SK-N-SH (cell line): Measurements from ENCODE around the gene DIRAS1. TPM values are rescaled to one million over a fixed set of nuclear protein-coding genes. Genes with fewer than 3 reads are reported as not detected.

Source experiments
- CTCF ChIA-PET: fragments of 300-600, 350-600 bp; formaldehyde crosslinking; extraction: SDS; loops from one replicate; lab custom pipeline; 2021; lab: Yijun Ruan, JAX
- POLR2A ChIA-PET: fragments of 350-600 bp; sonication (Branson Sonifier 250); formaldehyde crosslinking; extraction: SDS; loops from one replicate; lab custom pipeline; 2020; ENCODE audit warnings: antibody characterized with exemption, inconsistent platforms; lab: Yijun Ruan, JAX
- DNase-seq: peaks from one replicate; pipeline ENCODE4 v3.0.0; 2012
- H2AFZ ChIP-seq: fragments of 200-600 bp; sonication (generic); 2 replicates; pipeline ENCODE4 v1.8.1; 2016; ENCODE audit warnings: antibody characterized with exemption, mild to moderate bottlenecking, low read depth
- H3F3A ChIP-seq: fragments of 200-600 bp; sonication (generic); replicated peaks from 2 replicates; pipeline ENCODE3; 2016; ENCODE audit warnings: antibody characterized with exemption, mild to moderate bottlenecking; ENCODE audit not compliant: insufficient read depth
- H3K27ac ChIP-seq, 2 experiments: fragments of 200-500 bp in 1 of 2; fragments of 200-600 bp in 1 of 2; sonication (Bioruptor generic) in 1 of 2; sonication (generic), shearing (Covaris generic) in 1 of 2; 2 replicates each; pipeline versions ENCODE4 v1.5.1 to v1.6.1; 2014 to 2016; ENCODE audit warnings: low read depth in 2 of 2, inconsistent platforms in 1 of 2, low read length in 1 of 2, mild to moderate bottlenecking in 1 of 2, mixed read lengths in 1 of 2
- H3K27me3 ChIP-seq: fragments of 200-600 bp; sonication (generic), shearing (Covaris generic); 2 replicates; pipeline ENCODE4 v1.6.1; 2016; ENCODE audit warnings: mixed run types; ENCODE audit not compliant: insufficient read depth
- H3K36me3 ChIP-seq, 2 experiments: fragments of 200-500 bp in 1 of 2; fragments of 200-600 bp in 1 of 2; sonication (Bioruptor generic) in 1 of 2; sonication (generic) in 1 of 2; replicated peaks in 1 of 2; 2 replicates each; pipeline versions ENCODE3 to v1.5.1; 2014 to 2016; ENCODE audit warnings: low read length in 1 of 2, mild to moderate bottlenecking in 1 of 2; ENCODE audit not compliant: insufficient read depth in 2 of 2, control insufficient read depth in 1 of 2
- H3K4me1 ChIP-seq, 2 experiments: fragments of 200-500 bp in 1 of 2; fragments of 200-600 bp in 1 of 2; sonication (Bioruptor generic) in 1 of 2; sonication (generic), shearing (Covaris generic) in 1 of 2; 2 replicates each; pipeline versions ENCODE4 v1.5.1 to v1.6.1; 2014 to 2016; ENCODE audit warnings: low read depth in 1 of 2, low read length in 1 of 2, mixed run types in 1 of 2; ENCODE audit not compliant: insufficient read depth in 2 of 2, control insufficient read depth in 1 of 2
- H3K4me2 ChIP-seq: fragments of 200-600 bp; sonication (generic), shearing (Covaris generic); 2 replicates; pipeline ENCODE4 v1.6.1; 2017; ENCODE audit warnings: mixed run types
- H3K4me3 ChIP-seq, 2 experiments: fragments of 200-500 bp in 1 of 2; fragments of 200-600 bp in 1 of 2; sonication (Bioruptor generic) in 1 of 2; sonication (generic), shearing (Covaris generic) in 1 of 2; 2 replicates each; pipeline versions ENCODE4 v1.5.1 to v1.8.1; 2014 to 2016; ENCODE audit warnings: low read depth in 2 of 2, inconsistent platforms in 1 of 2, low read length in 1 of 2, mild to moderate bottlenecking in 1 of 2, mixed read lengths in 1 of 2, moderate library complexity in 1 of 2
- H3K79me2 ChIP-seq: fragments of 200-600 bp; sonication (generic); 2 replicates; pipeline ENCODE4 v1.8.1; 2017; ENCODE audit warnings: mild to moderate bottlenecking; ENCODE audit not compliant: insufficient read depth
- H3K9ac ChIP-seq: fragments of 200-600 bp; sonication (generic); 2 replicates; pipeline ENCODE4 v1.6.1; 2017; ENCODE audit warnings: mixed run types
- H3K9me2 ChIP-seq: fragments of 200-600 bp; sonication (generic); 2 replicates; pipeline ENCODE4 v1.6.1; 2017; ENCODE audit warnings: mixed run types
- H3K9me3 ChIP-seq: fragments of 200-600 bp; sonication (generic); 2 replicates; pipeline ENCODE4 v1.6.1; 2017; ENCODE audit warnings: mixed run types, mild to moderate bottlenecking, moderate library complexity
- H4K20me1 ChIP-seq: fragments of 200-600 bp; sonication (generic); 2 replicates; pipeline ENCODE4 v1.6.1; 2017; ENCODE audit warnings: mild to moderate bottlenecking, mixed run types; ENCODE audit not compliant: insufficient read depth
- CHD2 ChIP-seq: fragments of 150-350 bp; IDR thresholded peaks from 2 replicates; pipeline ENCODE4 v1.6.1; 2018; ENCODE audit warnings: low read length; ENCODE audit not compliant: partially characterized antibody
- ELF1 ChIP-seq: IDR thresholded peaks from 2 replicates; pipeline ENCODE4 v1.4.0; 2012
- GABPA ChIP-seq: IDR thresholded peaks from 2 replicates; pipeline ENCODE4 v1.4.0; 2012; ENCODE audit warnings: low read depth, mild to moderate bottlenecking
- MXI1 ChIP-seq: IDR thresholded peaks from 2 replicates; pipeline ENCODE4 v1.6.1; 2012; ENCODE audit warnings: mild to moderate bottlenecking, low read depth, low read length, improper control_type of control experiment
- RAD21 ChIP-seq: IDR thresholded peaks from 2 replicates; pipeline ENCODE4 v1.6.1; 2012; ENCODE audit warnings: mild to moderate bottlenecking, low read length
- RFX5 ChIP-seq: IDR thresholded peaks from 2 replicates; pipeline ENCODE4 v1.6.1; 2012; ENCODE audit warnings: mild to moderate bottlenecking, improper control_type of control experiment, low read length
- TEAD4 ChIP-seq: IDR thresholded peaks from 2 replicates; pipeline ENCODE4 v1.4.0; 2012; ENCODE audit warnings: mild to moderate bottlenecking, borderline replicate concordance; ENCODE audit not compliant: insufficient read depth
- WGBS: methylation state at CpG from one replicate; pipeline ENCODE4 v1.1.6; 2017; ENCODE audit warnings: low lambda C conversion rate; 5-methylcytosine and 5-hydroxymethylcytosine counted together
- polyA plus RNA-seq, 3 experiments: library from polyadenylated mRNA; depleted of rRNA; stranded (reverse); fragments of >200 nt; gene quantifications; 2 replicates each; pipeline ENCODE4 v1.2.3, GENCODE V29; 2012
- TF ChIP-seq, protein P1 (sequence below): fragments of 150-350 bp; IDR thresholded peaks from 2 replicates; pipeline ENCODE4 v1.6.1; 2016; ENCODE audit warnings: mild to moderate bottlenecking, low read depth, low read length
- TF ChIP-seq, protein P2 (sequence below): IDR thresholded peaks from 2 replicates; pipeline ENCODE4; 2012
- TF ChIP-seq, protein P3 (sequence below): fragments of 150-350 bp; IDR thresholded peaks from 2 replicates; pipeline ENCODE4 v1.6.1; 2017; ENCODE audit warnings: antibody characterized with exemption, low read length, low read depth, borderline replicate concordance
- TF ChIP-seq, protein P4 (sequence below): fragments of 200-600 bp; sonication (generic); IDR thresholded peaks from 2 replicates; pipeline ENCODE4 v1.6.1; 2017; ENCODE audit warnings: antibody characterized with exemption, mild to moderate bottlenecking, moderate library complexity

Gene DIRAS1
- polyA plus RNA-seq, 1 of the 3 experiments (the other 2 are of a cell fraction): 9.0 TPM

DNA sequence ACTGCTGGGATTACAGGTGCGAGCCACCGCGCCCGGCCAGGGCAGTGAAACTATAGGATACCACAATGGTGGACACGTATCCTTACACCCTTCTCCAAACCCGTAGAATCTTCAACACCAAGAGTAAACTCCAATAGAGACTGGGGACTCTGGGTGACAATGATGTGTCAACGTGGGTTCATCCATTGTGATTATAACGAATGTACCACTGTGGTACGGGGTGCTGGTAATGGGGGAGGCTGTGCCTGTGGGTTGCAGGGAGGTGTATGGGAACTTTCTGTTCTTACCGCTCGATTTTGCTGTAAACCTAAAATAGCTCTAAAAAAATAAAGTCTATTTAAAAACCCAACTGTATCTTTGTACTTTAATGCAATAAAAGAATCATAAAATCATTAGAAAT is 30.3 kb downstream of the DIRAS1 start:
- no peaks in the 10 kb centered on the region for H3K9me3 ChIP-seq
- H3K27me3 ChIP-seq: no peaks in the 10 kb centered on the region
- H3F3A ChIP-seq: no peaks in the 10 kb centered on the region
- no peaks in the 10 kb centered on the region for H3K9me2 ChIP-seq
- no peaks in the 10 kb centered on the region for H3K79me2 ChIP-seq
- no peaks in the 10 kb centered on the region; a peak in 1 of 4 replicates for H3K4me1 ChIP-seq
- no peak overlapping the region for H3K9ac ChIP-seq
- ChIA-PET CTCF (interaction anchor here (1.2 kb wide), 1 partner anchor 58 kb away, joined by 4 read pairs; no protein-coding TSS in a partner anchor), POLR2A (no interaction called here)
- TF ChIP-seq ELF1 (no peak), GABPA (no peak), RAD21 (no peak)
- TF ChIP-seq, protein P1, sequence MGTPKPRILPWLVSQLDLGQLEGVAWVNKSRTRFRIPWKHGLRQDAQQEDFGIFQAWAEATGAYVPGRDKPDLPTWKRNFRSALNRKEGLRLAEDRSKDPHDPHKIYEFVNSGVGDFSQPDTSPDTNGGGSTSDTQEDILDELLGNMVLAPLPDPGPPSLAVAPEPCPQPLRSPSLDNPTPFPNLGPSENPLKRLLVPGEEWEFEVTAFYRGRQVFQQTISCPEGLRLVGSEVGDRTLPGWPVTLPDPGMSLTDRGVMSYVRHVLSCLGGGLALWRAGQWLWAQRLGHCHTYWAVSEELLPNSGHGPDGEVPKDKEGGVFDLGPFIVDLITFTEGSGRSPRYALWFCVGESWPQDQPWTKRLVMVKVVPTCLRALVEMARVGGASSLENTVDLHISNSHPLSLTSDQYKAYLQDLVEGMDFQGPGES: no peak
- TF ChIP-seq, protein P2, sequence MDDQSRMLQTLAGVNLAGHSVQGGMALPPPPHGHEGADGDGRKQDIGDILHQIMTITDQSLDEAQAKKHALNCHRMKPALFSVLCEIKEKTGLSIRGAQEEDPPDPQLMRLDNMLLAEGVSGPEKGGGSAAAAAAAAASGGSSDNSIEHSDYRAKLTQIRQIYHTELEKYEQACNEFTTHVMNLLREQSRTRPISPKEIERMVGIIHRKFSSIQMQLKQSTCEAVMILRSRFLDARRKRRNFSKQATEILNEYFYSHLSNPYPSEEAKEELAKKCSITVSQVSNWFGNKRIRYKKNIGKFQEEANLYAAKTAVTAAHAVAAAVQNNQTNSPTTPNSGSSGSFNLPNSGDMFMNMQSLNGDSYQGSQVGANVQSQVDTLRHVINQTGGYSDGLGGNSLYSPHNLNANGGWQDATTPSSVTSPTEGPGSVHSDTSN: no peak
- TF ChIP-seq, protein P3, sequence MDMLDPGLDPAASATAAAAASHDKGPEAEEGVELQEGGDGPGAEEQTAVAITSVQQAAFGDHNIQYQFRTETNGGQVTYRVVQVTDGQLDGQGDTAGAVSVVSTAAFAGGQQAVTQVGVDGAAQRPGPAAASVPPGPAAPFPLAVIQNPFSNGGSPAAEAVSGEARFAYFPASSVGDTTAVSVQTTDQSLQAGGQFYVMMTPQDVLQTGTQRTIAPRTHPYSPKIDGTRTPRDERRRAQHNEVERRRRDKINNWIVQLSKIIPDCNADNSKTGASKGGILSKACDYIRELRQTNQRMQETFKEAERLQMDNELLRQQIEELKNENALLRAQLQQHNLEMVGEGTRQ: no peak
- H3K4me3 ChIP-seq: no peak overlapping the region
- DNase-seq: no peak
- H2AFZ ChIP-seq: no peak overlapping the region
- H4K20me1 ChIP-seq: no peaks in the 10 kb centered on the region
- H3K4me2 ChIP-seq: no peak overlapping the region
- no peaks in the 10 kb centered on the region for H3K36me3 ChIP-seq
- no peak overlapping the region for H3K27ac ChIP-seq
- WGBS: 84% methylated on average over 11 of the region's 11 CpGs

DNA sequence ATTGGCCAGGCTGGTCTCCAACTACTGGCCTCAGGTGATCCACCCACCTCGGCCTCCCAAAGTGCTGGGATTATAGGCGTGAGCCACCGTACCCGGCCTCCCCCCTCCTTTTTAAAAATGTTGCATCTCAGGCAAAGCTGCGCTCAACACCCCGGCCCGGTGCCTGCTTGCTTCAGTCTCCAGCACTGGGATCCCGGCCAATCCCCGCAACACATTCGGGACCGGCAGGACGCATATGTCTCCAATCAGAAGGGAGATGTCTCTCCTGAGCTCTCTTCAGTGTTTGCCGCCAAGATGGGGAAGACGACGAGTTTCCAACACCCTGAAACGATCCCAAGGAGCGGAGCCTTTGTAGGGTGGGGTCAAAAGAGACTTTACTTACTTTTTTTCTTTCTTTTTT is 34.8 kb downstream of the DIRAS1 start:
- Histone ChIP-seq H3K79me2 (no peaks in the 10 kb centered on the region), H4K20me1 (no peaks in the 10 kb centered on the region), H3K27ac (no peak overlapping the region), H3K9me3 (no peaks in the 10 kb centered on the region), H2AFZ (no peak overlapping the region), H3K9ac (no peak overlapping the region), H3K9me2 (no peaks in the 10 kb centered on the region), H3K4me2 (no peak overlapping the region), H3K36me3 (no peaks in the 10 kb centered on the region), H3F3A (no peaks in the 10 kb centered on the region), H3K4me3 (no peak overlapping the region), H3K4me1 (no peaks in the 10 kb centered on the region), H3K27me3 (no peaks in the 10 kb centered on the region)
- WGBS: 78% methylated on average over 17 of the region's 17 CpGs
- TF ChIP-seq, protein P4, sequence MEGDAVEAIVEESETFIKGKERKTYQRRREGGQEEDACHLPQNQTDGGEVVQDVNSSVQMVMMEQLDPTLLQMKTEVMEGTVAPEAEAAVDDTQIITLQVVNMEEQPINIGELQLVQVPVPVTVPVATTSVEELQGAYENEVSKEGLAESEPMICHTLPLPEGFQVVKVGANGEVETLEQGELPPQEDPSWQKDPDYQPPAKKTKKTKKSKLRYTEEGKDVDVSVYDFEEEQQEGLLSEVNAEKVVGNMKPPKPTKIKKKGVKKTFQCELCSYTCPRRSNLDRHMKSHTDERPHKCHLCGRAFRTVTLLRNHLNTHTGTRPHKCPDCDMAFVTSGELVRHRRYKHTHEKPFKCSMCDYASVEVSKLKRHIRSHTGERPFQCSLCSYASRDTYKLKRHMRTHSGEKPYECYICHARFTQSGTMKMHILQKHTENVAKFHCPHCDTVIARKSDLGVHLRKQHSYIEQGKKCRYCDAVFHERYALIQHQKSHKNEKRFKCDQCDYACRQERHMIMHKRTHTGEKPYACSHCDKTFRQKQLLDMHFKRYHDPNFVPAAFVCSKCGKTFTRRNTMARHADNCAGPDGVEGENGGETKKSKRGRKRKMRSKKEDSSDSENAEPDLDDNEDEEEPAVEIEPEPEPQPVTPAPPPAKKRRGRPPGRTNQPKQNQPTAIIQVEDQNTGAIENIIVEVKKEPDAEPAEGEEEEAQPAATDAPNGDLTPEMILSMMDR: no peak
- TF ChIP-seq CHD2 (no peak), MXI1 (no peak), RFX5 (no peak), TEAD4 (no peak), GABPA (no peak)
- TF ChIP-seq, protein P2: no peak
- ChIA-PET CTCF (interaction anchor here (1.0 to 1.5 kb wide), 2 partner anchors 15 to 38 kb away, joined by 3 to 4 read pairs; no protein-coding TSS in a partner anchor), POLR2A (no interaction called here)
- no peak for DNase-seq
